ENCODE results near the gene OR51E1.

The OR51E1 gene
- 0 to 0.04 reads per million in 2 donors for total RNA-seq

DNA sequence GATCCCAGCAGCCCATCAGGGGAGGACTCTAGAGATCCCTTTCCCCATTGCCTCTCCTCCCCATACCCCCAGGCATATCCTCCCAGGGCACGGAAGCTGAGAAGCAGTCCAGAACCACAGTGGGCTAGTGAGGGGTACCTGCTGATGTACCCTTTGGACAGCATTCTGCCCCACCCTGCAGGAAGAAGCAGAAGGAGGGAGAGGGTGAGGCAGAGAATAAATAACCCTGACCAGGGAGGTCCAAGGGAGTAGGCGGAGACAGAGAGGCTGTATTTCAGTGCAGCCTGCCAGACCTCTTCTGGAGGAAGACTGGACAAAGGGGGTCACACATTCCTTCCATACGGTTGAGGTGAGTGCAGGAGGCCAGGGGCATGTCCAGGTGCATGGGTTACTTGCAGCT lies at the start of gene OR51E1:
TSS of gene OR51E1 (plus strand) at position 301 of the 400 bp plus-strand sequence. CDS start 8,545 bp downstream, outside the sequence.
- DNase-seq, result no peak

- no peak for DNase-seq
Observed at GRCh38 chr11:4605057-4605456, 38.7 kb upstream of the OR51E1 start.

DNA sequence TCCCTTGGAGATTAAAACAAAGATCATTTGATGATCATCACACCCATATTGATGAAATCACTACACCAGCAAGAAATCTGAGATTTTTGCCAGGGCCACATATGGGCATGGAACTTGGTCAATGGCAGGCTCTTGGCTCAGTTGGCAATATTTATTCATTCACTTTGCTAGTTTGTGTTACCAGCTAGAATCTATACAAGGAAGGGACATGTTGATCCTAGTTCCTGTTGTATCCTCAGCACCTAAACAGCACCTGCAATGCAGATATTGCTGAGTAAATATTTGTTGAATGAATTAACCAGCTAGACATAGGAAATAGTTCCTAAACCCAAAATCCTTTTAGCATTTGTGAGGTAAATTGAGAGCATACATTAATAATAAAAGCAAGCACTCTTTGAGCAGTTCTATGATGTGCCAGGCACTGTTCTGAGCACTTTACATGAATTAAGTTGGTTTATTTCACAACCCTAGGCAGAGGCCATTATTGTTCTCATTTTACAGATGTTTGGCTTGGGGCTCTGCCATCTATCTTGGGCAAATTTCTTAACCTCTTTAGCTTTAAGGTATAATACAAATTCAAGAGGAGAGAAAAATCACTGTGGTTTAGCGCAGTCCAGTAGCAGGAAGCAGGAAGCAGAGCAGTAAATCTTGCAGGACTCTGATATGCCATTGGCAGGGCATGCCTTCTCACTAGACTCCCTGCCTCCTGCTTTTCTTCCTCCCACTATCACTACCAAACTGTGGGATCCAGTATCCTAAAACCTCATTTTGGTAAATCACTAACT lies 37.4 kb upstream of the OR51E1 start:
- DNase-seq, result no peak

DNA sequence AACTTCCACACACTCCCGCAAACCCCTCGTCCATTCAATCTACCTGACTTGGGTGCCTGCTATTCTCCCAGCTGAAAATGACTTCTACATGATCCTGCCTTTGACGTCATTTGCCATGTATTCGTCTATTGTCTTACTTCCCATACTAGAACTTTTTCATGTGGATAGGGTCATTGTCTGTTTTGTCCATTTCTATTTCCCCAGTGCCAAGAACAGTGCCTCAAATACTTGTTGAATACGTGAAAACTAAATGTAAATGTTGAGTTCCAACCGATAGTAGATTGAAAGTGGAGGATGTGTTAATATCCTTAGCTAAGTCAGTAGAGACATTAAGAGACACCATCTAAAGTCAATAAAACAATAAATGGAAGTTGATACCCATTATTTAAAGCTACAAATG lies 36.7 kb upstream of the OR51E1 start:
- no peak for DNase-seq

DNA sequence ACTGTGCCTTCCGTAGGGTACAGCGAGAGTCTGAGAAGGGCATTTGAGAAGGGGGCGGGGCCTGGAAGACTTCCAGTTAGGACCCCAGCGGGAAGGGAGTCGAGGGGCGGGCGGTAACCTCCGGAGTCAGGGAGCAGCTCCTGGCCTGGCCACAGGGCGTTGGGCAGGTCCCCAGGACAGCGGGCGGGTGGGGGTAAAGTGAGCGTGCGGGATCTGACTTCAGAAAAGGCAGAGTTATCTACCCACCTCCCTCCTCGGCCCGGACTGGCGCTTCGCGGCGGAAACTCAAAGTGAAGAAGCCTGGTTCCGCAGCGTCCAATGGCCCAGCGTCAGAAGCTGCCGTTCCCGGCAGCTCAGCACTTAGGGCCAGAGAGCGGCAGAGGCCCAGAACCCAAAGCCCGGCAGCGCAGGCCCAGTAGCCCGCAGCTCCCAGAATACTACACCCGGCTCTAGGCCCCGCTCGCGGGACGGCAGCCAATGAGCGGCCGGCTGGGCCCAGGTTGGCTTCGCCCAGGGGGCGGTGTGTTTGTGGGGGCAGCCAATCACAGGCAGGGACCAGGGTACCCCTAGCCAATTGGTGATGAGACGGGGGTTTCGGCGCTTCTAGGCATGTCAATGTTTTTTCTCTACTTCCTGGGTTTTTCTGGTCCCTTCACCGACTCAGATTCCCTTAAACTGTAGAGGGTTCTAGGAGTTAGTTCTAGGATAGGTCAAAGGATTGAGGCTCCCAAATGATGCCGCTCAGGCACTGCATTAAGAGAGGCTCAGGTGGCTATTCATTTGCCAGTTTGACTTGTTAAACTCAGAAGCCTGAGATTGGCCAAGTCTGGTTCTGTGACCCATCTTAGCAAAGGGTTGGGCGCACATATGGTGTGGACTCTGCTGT lies 35.8 kb upstream of the OR51E1 start, which contains the start of gene TRIM68:
TSS of gene TRIM68 (minus strand) at position 451 of the 886 bp plus-strand sequence. CDS start 2,727 bp downstream, outside the sequence.
- DNase-seq, result peak; percentile 92

GRCh38 chr11:4610258-4610935 lies 33.4 kb upstream of the OR51E1 start:
- DNase-seq, result no peak

DNA sequence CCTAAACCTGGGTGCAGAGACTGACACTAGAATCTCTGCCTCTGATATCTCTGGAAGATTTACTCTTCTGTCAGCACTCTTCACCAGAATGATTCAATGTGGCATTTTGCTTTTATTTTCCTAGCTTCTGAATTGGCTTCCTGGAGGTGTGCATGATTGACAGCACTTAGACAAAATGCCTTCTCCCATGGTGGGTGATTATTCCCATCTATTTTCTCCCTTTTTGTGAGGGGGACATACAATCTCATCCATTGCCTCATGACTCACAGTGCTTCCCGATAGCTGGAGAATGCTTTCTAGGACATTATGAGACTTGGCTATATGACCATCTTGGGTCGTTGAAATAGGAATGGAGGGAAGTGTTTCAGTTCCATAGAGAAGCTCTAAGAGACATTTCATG lies 31.8 kb upstream of the OR51E1 start:
- no peak for DNase-seq

- no peak for DNase-seq
Observed at GRCh38 chr11:4615856-4616444, 27.8 kb upstream of the OR51E1 start.

GRCh38 chr11:4619514-4619913 lies 24.3 kb upstream of the OR51E1 start:
- DNase-seq, result no peak

GRCh38 chr11:4626207-4627099 lies 17.3 kb upstream of the OR51E1 start:
- DNase-seq, result no peak

- no peak for DNase-seq
Observed at GRCh38 chr11:4636136-4636535, 7.6 kb upstream of the OR51E1 start.

DNA sequence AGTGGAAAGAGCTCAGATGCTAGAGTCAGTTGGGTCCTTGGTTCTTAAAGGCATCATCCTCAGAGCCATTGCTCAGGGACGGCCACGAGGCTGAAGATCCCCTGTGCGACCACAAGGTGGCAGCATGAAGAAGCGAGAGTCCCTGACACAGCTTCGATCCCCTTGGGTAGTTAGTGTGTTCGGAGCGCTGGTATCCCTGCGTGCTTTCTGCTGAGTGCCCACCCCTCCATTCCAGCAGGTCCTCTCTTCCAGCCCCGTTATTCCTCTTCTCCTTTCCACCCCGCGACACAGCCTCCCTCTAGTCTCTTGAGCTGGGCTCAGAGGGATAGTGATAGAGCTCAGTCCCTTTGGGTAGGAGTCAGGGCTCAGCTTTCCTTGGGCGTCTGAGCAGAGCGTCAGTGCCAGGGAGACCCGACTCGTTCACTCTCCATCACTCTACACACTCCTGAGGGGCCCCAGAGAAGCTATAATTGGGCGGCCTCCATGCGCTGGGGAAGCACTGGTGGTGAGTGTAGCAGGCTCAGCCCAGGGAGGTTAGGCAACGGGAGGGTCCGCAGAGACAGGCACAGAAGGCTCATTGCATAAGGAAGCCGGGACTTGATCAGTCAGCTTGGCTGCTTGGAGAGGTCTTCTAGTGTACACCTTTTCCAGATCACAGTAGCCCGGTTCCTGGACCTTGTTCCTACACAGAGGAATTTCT lies 6.7 kb upstream of the OR51E1 start, which contains the start of gene OR51D1:
TSS of gene OR51D1 (plus strand) at position 516 of the 700 bp plus-strand sequence. CDS start 2,314 bp downstream, outside the sequence.
- DNase-seq, result no peak

- DNase-seq, result no peak
Observed at GRCh38 chr11:4637662-4638047, 6.1 kb upstream of the OR51E1 start.

- no peak for DNase-seq
Observed at GRCh38 chr11:4639931-4640330, 3.9 kb upstream of the OR51E1 start.

- no peak for DNase-seq
Observed at GRCh38 chr11:4641501-4641900, 2.3 kb upstream of the OR51E1 start.

DNA sequence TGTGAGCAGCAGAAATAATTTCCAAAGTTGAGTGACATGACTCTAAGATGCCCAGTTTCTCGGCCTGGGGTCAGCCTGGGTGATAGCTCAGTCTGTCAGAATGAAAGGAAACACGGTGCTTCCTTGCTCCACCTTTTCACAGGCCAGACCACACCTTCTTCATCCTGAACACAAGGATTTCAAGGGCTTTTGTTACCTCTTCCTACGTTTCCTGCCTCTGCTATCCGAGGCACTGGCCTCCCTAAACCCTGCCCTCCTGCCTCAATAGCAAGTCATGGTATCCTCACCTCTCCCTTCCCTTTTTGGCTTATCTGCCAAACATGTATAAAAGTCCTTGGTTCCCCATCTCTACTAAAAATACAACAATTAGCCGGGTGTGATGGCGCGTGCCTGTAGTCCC lies 1.7 kb upstream of the OR51E1 start:
- DNase-seq, result no peak

DNA sequence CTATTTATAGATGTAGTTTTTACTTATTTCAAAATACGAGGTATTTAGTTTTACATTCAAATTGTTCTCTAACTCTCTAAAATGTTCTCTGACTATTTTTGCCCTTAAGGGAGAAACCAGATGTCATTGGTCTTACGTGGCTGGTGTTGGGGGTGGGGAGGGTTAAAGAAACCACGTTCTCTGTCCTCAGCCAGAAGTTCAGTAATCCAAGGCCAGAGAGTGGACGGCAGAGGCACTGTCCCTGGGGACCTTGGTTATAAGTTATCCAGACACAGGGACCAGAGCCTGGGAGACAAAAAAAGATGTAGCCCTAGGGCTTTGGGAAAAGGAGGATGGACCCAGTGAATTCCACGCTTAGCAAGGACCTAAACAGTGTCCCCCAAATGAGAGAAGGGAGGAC lies 706 bp upstream of the OR51E1 start:
- DNase-seq, result no peak

GRCh38 chr11:4644233-4644632 lies 451 bp downstream of the OR51E1 start:
- no peak for DNase-seq

GRCh38 chr11:4645974-4646373 lies 2.2 kb downstream of the OR51E1 start:
- DNase-seq, result no peak

GRCh38 chr11:4647766-4648165 lies 4.0 kb downstream of the OR51E1 start:
- DNase-seq, result no peak
